H1 (cell line): ENCODE results near the gene IL18R1. TPM values are rescaled to one million over a fixed set of nuclear protein-coding genes. Genes with fewer than 3 reads are reported as not detected.

ENCODE experiments used
- CTCF ChIA-PET: fragments of 300-600 bp; sonication (Branson Sonifier 250); formaldehyde crosslinking; loops from one replicate; lab custom pipeline; 2021; ENCODE audit not compliant: partially characterized antibody; lab: Charles Lee
- POLR2A ChIA-PET: fragments of 300-600 bp; sonication (Branson Sonifier 250); formaldehyde crosslinking; loops from one replicate; lab custom pipeline; 2021; ENCODE audit warnings: inconsistent platforms; ENCODE audit not compliant: partially characterized antibody; lab: Charles Lee
- DNase-seq, 2 experiments: peaks; one replicate each; pipeline versions ENCODE4 v3.0.0 to v3.0.0-alpha.2; 2010 to 2022; ENCODE audit warnings: low spot score in 2 of 2, low read depth in 1 of 2, mixed read lengths in 1 of 2
- FAIRE-seq: peaks from 2 replicates; lab custom pipeline; 2011; peaks lifted over from hg19 to GRCh38; lab: Jason Lieb, UNC
- H2AFZ ChIP-seq: 2 replicates; pipeline ENCODE4 v1.8.1; 2012; ENCODE audit warnings: low read length, inconsistent platforms
- H2AK5ac ChIP-seq: 2 replicates; pipeline ENCODE4 v1.6.1; 2013; ENCODE audit warnings: low read depth, low read length
- H2BK120ac ChIP-seq: replicated peaks from 2 replicates; pipeline ENCODE3; 2013; ENCODE audit warnings: low read depth, low read length, inconsistent platforms
- H2BK12ac ChIP-seq: 2 replicates; pipeline ENCODE4 v1.6.1; 2013; ENCODE audit warnings: low read depth, low read length
- H2BK15ac ChIP-seq: 2 replicates; pipeline ENCODE4 v1.6.1; 2013; ENCODE audit warnings: low read length
- H2BK20ac ChIP-seq: 2 replicates; pipeline ENCODE4 v1.6.1; 2013; ENCODE audit warnings: low read length
- H2BK5ac ChIP-seq: 2 replicates; pipeline ENCODE4 v1.6.1; 2013; ENCODE audit warnings: low read depth, low read length
- H3K14ac ChIP-seq: 2 replicates; pipeline ENCODE4 v1.6.1; 2013; ENCODE audit warnings: inconsistent platforms; ENCODE audit not compliant: insufficient read length
- H3K18ac ChIP-seq: 2 replicates; pipeline ENCODE4 v1.6.1; 2013; ENCODE audit warnings: low read length; ENCODE audit errors: extremely low read depth
- H3K23ac ChIP-seq: 2 replicates; pipeline ENCODE4 v1.6.1; 2013; ENCODE audit warnings: inconsistent platforms; ENCODE audit not compliant: insufficient read length
- H3K23me2 ChIP-seq: 2 replicates; pipeline ENCODE4 v1.6.1; 2013; ENCODE audit warnings: low read depth, low read length
- H3K27ac ChIP-seq: 2 replicates; pipeline ENCODE4 v1.6.1; 2011; ENCODE audit warnings: low read depth, low read length, inconsistent platforms
- H3K27me3 ChIP-seq, 4 experiments: replicated peaks in 1 of 4; 1 replicate in 1 of 4; 2 replicates in 3 of 4; pipeline versions ENCODE4 v1.6.1 to v1.8.1; 2011 to 2013; ENCODE audit warnings: low read length in 3 of 4, mild to moderate bottlenecking in 3 of 4, inconsistent platforms in 2 of 4, mixed read lengths in 2 of 4, moderate library complexity in 1 of 4; ENCODE audit not compliant: control insufficient read depth in 3 of 4, insufficient read depth in 3 of 4; ENCODE audit errors: extremely low read depth in 1 of 4
- H3K36me3 ChIP-seq, 4 experiments: 2 replicates each; pipeline versions ENCODE4 v1.6.1 to v1.8.1; 2011 to 2013; ENCODE audit warnings: mild to moderate bottlenecking in 4 of 4, low read length in 3 of 4, moderate library complexity in 2 of 4, control low read depth in 1 of 4, inconsistent platforms in 1 of 4; ENCODE audit not compliant: insufficient read depth in 4 of 4, control insufficient read depth in 2 of 4
- H3K4ac ChIP-seq: replicated peaks from 2 replicates; pipeline ENCODE3; 2013; ENCODE audit warnings: low read length, low read depth, mixed read lengths, inconsistent platforms; ENCODE audit not compliant: insufficient read length
- H3K4me1 ChIP-seq, 4 experiments: replicated peaks in 1 of 4; 1 replicate in 1 of 4; 2 replicates in 3 of 4; pipeline versions ENCODE4 v1.6.1 to v1.8.1; 2011 to 2013; ENCODE audit warnings: low read length in 3 of 4, inconsistent platforms in 2 of 4, mixed read lengths in 1 of 4; ENCODE audit not compliant: insufficient read depth in 4 of 4, control insufficient read depth in 3 of 4
- H3K4me2 ChIP-seq, 2 experiments: 2 replicates each; pipeline versions ENCODE4 v1.6.1 to v1.8.1; 2011 to 2013; ENCODE audit warnings: low read depth in 2 of 2, low read length in 2 of 2, control low read depth in 1 of 2, inconsistent platforms in 1 of 2, mild to moderate bottlenecking in 1 of 2; ENCODE audit not compliant: insufficient read depth in 1 of 2
- H3K4me3 ChIP-seq, 4 experiments: fragments of 200-600, 300-600 bp in 1 of 4; sonication (generic), shearing (Covaris generic), sonication (Bioruptor Twin) in 1 of 4; 2 replicates each; pipeline versions ENCODE4 v1.5.1 to v1.8.1; 2011 to 2016; ENCODE audit warnings: low read length in 4 of 4, low read depth in 3 of 4, control low read depth in 2 of 4, inconsistent platforms in 2 of 4, mild to moderate bottlenecking in 2 of 4, mixed read lengths in 1 of 4, moderate library complexity in 1 of 4; ENCODE audit not compliant: insufficient read depth in 2 of 4; ENCODE audit errors: extremely low read depth in 1 of 4
- H3K56ac ChIP-seq: replicated peaks from 2 replicates; pipeline ENCODE3; 2013; ENCODE audit warnings: low read depth, mild to moderate bottlenecking, mixed read lengths, low read length, inconsistent platforms; ENCODE audit not compliant: insufficient read length
- H3K79me1 ChIP-seq: 2 replicates; pipeline ENCODE4 v1.6.1; 2013; ENCODE audit warnings: low read depth, low read length, control low read depth
- H3K79me2 ChIP-seq, 2 experiments: 2 replicates each; pipeline versions ENCODE4 v1.6.1 to v1.8.1; 2012 to 2013; ENCODE audit warnings: low read length in 2 of 2, mild to moderate bottlenecking in 2 of 2, inconsistent platforms in 1 of 2; ENCODE audit not compliant: insufficient read depth in 2 of 2, control insufficient read depth in 1 of 2
- H3K9ac ChIP-seq, 4 experiments: replicated peaks in 1 of 4; 1 replicate in 1 of 4; 2 replicates in 3 of 4; pipeline versions ENCODE4 v1.6.1 to v1.8.1; 2011 to 2013; ENCODE audit warnings: low read depth in 3 of 4, low read length in 3 of 4, control low read depth in 2 of 4, mild to moderate bottlenecking in 2 of 4, moderate library complexity in 2 of 4, inconsistent platforms in 1 of 4; ENCODE audit errors: extremely low read depth in 1 of 4
- H3K9me3 ChIP-seq, 2 experiments: 2 replicates each; pipeline versions ENCODE4 v1.6.1 to v1.8.1; 2012 to 2013; ENCODE audit warnings: mild to moderate bottlenecking in 2 of 2, moderate library complexity in 2 of 2, control low read depth in 1 of 2, inconsistent platforms in 1 of 2, low read depth in 1 of 2, low read length in 1 of 2, mixed read lengths in 1 of 2; ENCODE audit not compliant: insufficient read depth in 2 of 2
- H4K20me1 ChIP-seq, 2 experiments: replicated peaks in 1 of 2; 2 replicates each; pipeline versions ENCODE3 to v1.8.1; 2011 to 2013; ENCODE audit warnings: inconsistent platforms in 2 of 2, low read length in 2 of 2, mild to moderate bottlenecking in 1 of 2; ENCODE audit not compliant: insufficient read depth in 2 of 2, control insufficient read depth in 1 of 2
- H4K5ac ChIP-seq: 2 replicates; pipeline ENCODE4 v1.6.1; 2013; ENCODE audit warnings: low read length, low read depth, mixed read lengths, inconsistent platforms; ENCODE audit not compliant: insufficient read length
- H4K8ac ChIP-seq: 2 replicates; pipeline ENCODE4 v1.8.0; 2013; ENCODE audit warnings: mild to moderate bottlenecking, moderate library complexity, low read length, inconsistent platforms; ENCODE audit not compliant: insufficient read depth; ENCODE audit errors: extremely low read depth
- H4K91ac ChIP-seq: replicated peaks from 2 replicates; pipeline ENCODE3; 2013; ENCODE audit warnings: low read length, mixed read lengths, inconsistent platforms; ENCODE audit not compliant: insufficient read length
- SAP30 ChIP-seq: fragments of 300-600 bp; sonication (generic); IDR thresholded peaks from 2 replicates; pipeline ENCODE4 v1.7.1; 2012; ENCODE audit warnings: low read length, moderate library complexity, mild to moderate bottlenecking, inconsistent platforms; ENCODE audit not compliant: insufficient read depth, insufficient replicate concordance
- YY1 ChIP-seq: IDR thresholded peaks from 2 replicates; pipeline ENCODE4 v1.6.1; 2011; ENCODE audit warnings: low read depth, mild to moderate bottlenecking, low read length
- WGBS, 2 experiments: shearing (Covaris generic) in 1 of 2; methylation state at CpG; one replicate each; pipeline versions ENCODE4 v1.1.6 to v1.1.7; 2013 to 2015; ENCODE audit warnings: low lambda C conversion rate in 2 of 2, mixed read lengths in 2 of 2, inconsistent platforms in 1 of 2, low coverage in 1 of 2, missing lambda C conversion rate in 1 of 2; ENCODE audit not compliant: insufficient replicate concordance in 2 of 2, insufficient coverage in 1 of 2, insufficient read length in 1 of 2; ENCODE audit errors: extremely low coverage in 1 of 2, missing lambda C conversion rate in 1 of 2; 5-methylcytosine and 5-hydroxymethylcytosine counted together
- long read RNA-seq, 2 experiments: library from RNA in 1 of 2; library from capped mRNA in 1 of 2; stranded (forward); transcript quantifications; one replicate each; pipeline ENCODE4 v2.0.0, GENCODE V29; 2021; ENCODE audit warnings: inconsistent platforms in 1 of 2
- polyA minus RNA-seq, 3 experiments: library from RNA; depleted of rRNA, polyadenylated mRNA; stranded (reverse); fragments of >200 nt; gene quantifications; 1 replicate in 2 of 3; 2 replicates in 1 of 3; pipeline ENCODE4 v1.2.3, GENCODE V29; 2011
- polyA plus RNA-seq, 7 experiments: library from polyadenylated mRNA; depleted of rRNA in 3 of 7; stranded (reverse) in 5 of 7; unstranded in 2 of 7; fragments of >200 nt in 5 of 7; fragments of 200-250 nt in 2 of 7; gene quantifications; 1 replicate in 5 of 7; 2 replicates in 1 of 7; 4 replicates in 1 of 7; pipeline versions ENCODE4 v1.2.1 to v1.2.3, GENCODE V29; 2011 to 2013; ENCODE audit warnings: missing spikeins in 2 of 7, mixed read lengths in 2 of 7
- total RNA-seq: library from RNA; stranded (reverse); fragmentation: NEBNext Ultra II Directional; extraction: Animal tissue kit (Norgen Biotek cat#: 25700); gene quantifications from 2 replicates; pipeline ENCODE4 v1.2.1, GENCODE V29; 2021
- TF ChIP-seq, protein P1 (sequence below), 3 experiments: IDR thresholded peaks; 1 replicate in 2 of 3; 2 replicates in 1 of 3; pipeline versions ENCODE4 v1.5.1 to v1.6.1; 2011; ENCODE audit warnings: low read length in 3 of 3, mild to moderate bottlenecking in 3 of 3, inconsistent platforms in 2 of 3, low read depth in 1 of 3, moderate library complexity in 1 of 3; ENCODE audit not compliant: insufficient read depth in 1 of 3; ENCODE audit errors: control extremely low read depth in 1 of 3

Gene IL18R1, protein sequence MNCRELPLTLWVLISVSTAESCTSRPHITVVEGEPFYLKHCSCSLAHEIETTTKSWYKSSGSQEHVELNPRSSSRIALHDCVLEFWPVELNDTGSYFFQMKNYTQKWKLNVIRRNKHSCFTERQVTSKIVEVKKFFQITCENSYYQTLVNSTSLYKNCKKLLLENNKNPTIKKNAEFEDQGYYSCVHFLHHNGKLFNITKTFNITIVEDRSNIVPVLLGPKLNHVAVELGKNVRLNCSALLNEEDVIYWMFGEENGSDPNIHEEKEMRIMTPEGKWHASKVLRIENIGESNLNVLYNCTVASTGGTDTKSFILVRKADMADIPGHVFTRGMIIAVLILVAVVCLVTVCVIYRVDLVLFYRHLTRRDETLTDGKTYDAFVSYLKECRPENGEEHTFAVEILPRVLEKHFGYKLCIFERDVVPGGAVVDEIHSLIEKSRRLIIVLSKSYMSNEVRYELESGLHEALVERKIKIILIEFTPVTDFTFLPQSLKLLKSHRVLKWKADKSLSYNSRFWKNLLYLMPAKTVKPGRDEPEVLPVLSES
- total RNA-seq (0.54 TPM in 1 of 2 replicates, not detected in the other), polyA plus RNA-seq (2011; rRNA removed) (not detected in 2 replicates), polyA minus RNA-seq (2011; rRNA and poly(A)+ RNA removed) (not detected in 2 replicates)
- polyA plus RNA-seq (2011; cell fraction: cytosol; rRNA removed) = 0.03 TPM
- not detected for polyA plus RNA-seq (2011; cell fraction: nucleus; rRNA removed)
- 0.09 TPM in 1 of 4 replicates, not detected in the others for polyA plus RNA-seq (2012, experiment 1 of 2)
- not detected for polyA plus RNA-seq (2012, experiment 2 of 2)
- polyA plus RNA-seq (2013, experiment 1 of 2) = 0.12 TPM
- polyA plus RNA-seq (2013, experiment 2 of 2) = 0.20 TPM
- not detected for polyA minus RNA-seq (2011; cell fraction: cytosol; rRNA and poly(A)+ RNA removed)
- 2.4 TPM for polyA minus RNA-seq (2011; cell fraction: nucleus; rRNA and poly(A)+ RNA removed)
- long read RNA-seq, experiment 1 = 0 reads
- long read RNA-seq, experiment 2 = 0 reads

DNA sequence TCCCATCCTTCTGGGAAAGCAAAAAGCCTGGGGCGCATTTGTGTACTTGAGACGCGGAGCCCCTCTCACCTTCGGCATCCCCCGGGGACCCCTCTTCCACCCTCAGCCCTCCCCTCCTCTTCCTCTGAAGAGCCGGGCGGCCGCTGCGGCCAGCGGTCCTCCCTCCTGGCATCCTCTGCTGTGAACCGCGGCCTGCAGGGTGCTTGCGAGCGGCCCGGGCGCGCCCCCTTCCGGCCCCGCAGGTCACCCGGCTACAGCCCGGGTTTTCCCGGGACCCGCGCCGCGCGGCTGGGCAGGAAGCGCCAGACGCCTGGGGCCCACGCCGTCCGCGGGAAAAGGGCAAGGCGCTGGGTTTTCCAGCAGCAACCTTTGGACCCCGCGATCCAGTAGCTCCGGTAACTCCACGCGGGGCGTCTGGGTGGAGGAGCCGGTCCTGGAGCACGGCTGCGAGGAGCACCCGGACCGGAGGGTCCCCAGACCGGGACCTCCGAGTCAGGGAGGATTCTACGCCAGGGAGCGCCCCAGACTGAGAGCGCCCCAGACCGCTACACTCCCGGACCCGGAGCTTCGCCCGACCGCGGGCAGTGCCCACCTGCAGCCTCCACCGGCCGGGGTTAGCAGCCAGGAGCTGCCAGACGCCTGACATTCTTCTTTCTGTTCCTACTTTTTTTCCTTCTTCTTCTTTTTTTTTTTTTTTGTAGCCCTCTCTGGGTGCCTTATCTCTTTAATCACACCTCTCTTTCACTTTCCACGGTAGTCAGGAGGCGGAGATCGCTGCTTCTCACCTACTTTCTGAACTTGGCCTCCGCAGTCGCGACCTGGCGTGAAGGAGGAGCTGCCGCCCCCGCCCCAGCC is at the start of gene IL18R1:
Gene IL18R1 (plus strand): TSS at position 271 of the 855 bp plus-strand sequence. CDS start 6,865 bp downstream, outside the sequence.
- no peaks in the 10 kb centered on the region; the same call in 1 of the 2 replicates for H3K23me2 ChIP-seq
- no peaks in the 10 kb centered on the region for H3K4me1 ChIP-seq
- peak within 1 kb of the TSS; percentile 35 to 74; a peak in 3 of 4 replicates for H3K4me2 ChIP-seq
- peak; percentile 25 to 83 for DNase-seq
- no peaks in the 10 kb centered on the region for H3K9me3 ChIP-seq
- no peaks in the 10 kb centered on the region for H4K20me1 ChIP-seq
- H3K4ac ChIP-seq = no peak within 1 kb of the TSS
- no peak within 1 kb of the TSS for H3K27ac ChIP-seq
- no peaks in the 10 kb centered on the region for H3K79me2 ChIP-seq
- H2AK5ac ChIP-seq = no peak within 1 kb of the TSS
- no peak within 1 kb of the TSS for H2BK15ac ChIP-seq
- peak within 1 kb of the TSS in 1 of 4 experiments; percentile 20; a peak in 2 of 7 replicates for H3K9ac ChIP-seq
- H3K23ac ChIP-seq = no peak within 1 kb of the TSS
- H2BK12ac ChIP-seq = no peak within 1 kb of the TSS
- H3K56ac ChIP-seq = no peak within 1 kb of the TSS
- peaks cover 0 to 13% (median 9%) of the 10 kb centered on the region in 4 experiments; a peak in 5 of 7 replicates for H3K27me3 ChIP-seq
- H2BK120ac ChIP-seq = no peak within 1 kb of the TSS
- peak within 1 kb of the TSS; percentile 53; the same call in 1 of the 2 replicates for H4K8ac ChIP-seq
- H3K4me3 ChIP-seq = peak within 1 kb of the TSS; percentile 41 to 71 (median 54)
- H2AFZ ChIP-seq = peak within 1 kb of the TSS; percentile 55; the same call in 1 of the 2 replicates
- H2BK5ac ChIP-seq = no peak within 1 kb of the TSS
- no peak within 1 kb of the TSS for H2BK20ac ChIP-seq
- WGBS, 2 experiments = 5% methylated on average over 39 of the region's 69 CpGs; no CpG with 5 or more reads in 1 of the 2 experiments
- no peak within 1 kb of the TSS for H3K14ac ChIP-seq
- no peak within 1 kb of the TSS for H4K5ac ChIP-seq
- no peak within 1 kb of the TSS for H4K91ac ChIP-seq
- no peak for FAIRE-seq
- H3K79me1 ChIP-seq = no peaks in the 10 kb centered on the region
- CTCF ChIA-PET = interaction anchor here (0.7 to 1.9 kb wide), 13 partner anchors 12 to 1193 kb away, joined by 3 to 9 read pairs (median 3); no protein-coding TSS in a partner anchor
- no peak within 1 kb of the TSS; the same call in 1 of the 2 replicates for H3K18ac ChIP-seq
- POLR2A ChIA-PET = no interaction called here
- no peaks in the 10 kb centered on the region for H3K36me3 ChIP-seq
- TF ChIP-seq YY1 = 0 out of 2 replicates have a peak, but pooled peaks have one; percentile 15
- TF ChIP-seq SAP30 = no peak
- TF ChIP-seq, protein P1, sequence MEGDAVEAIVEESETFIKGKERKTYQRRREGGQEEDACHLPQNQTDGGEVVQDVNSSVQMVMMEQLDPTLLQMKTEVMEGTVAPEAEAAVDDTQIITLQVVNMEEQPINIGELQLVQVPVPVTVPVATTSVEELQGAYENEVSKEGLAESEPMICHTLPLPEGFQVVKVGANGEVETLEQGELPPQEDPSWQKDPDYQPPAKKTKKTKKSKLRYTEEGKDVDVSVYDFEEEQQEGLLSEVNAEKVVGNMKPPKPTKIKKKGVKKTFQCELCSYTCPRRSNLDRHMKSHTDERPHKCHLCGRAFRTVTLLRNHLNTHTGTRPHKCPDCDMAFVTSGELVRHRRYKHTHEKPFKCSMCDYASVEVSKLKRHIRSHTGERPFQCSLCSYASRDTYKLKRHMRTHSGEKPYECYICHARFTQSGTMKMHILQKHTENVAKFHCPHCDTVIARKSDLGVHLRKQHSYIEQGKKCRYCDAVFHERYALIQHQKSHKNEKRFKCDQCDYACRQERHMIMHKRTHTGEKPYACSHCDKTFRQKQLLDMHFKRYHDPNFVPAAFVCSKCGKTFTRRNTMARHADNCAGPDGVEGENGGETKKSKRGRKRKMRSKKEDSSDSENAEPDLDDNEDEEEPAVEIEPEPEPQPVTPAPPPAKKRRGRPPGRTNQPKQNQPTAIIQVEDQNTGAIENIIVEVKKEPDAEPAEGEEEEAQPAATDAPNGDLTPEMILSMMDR (IDR thresholded peaks at IDR 0.05; ENCODE audit: control extremely low read depth in 1 of 3, insufficient read depth in 1 of 3, low read depth in 1 of 3, low read length in 3 of 3) = peak; percentile 58 to 91 (median 77)
